ENCODE results near the gene DDX54. TPM values are rescaled to one million over a fixed set of nuclear protein-coding genes. Genes with fewer than 3 reads are reported as not detected.

The DDX54 gene
- total RNA-seq, 1 donor from 2014 or later = 97.0 TPM

DNA sequence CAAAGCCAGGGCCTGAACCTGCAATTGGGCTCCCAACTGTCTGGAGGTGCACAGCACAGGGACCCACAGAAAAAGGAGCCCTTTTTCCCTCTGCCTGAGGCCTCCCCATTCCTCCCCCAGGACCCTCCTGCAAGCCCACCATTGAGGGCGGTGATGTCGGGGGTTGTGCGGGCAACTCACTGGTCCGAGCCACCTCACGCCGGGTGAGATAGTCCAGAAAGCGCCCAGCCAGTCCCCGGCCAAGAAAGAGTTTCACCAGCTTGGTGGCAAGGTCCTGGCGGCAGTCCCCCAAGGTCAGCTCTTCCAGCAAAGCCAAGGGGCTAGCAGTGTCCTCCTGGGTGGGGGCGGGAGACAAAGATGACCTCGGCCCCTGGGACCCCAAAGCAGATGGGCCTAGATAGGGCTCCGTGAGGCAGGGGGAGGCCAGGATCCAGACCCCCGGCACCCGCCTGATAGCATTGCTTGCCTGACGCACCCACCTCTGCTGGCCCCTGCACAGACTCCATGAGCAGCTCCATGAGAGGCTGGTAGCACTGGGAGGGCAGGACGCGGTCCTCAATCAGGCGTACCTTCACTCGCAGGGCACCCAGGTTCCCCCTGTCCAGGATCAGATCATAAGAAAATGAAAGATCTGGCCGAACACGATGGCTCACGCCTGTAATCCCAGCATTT, 69.7 kb downstream of the DDX54 start:
- Histone ChIP-seq H3K27ac (no peak overlapping the region), H3K4me1 (no peaks in the 10 kb centered on the region), H3K36me3 (no peaks in the 10 kb centered on the region), H3K27me3 (no peaks in the 10 kb centered on the region), H3K9me3 (no peaks in the 10 kb centered on the region), H3K4me3 (no peak overlapping the region)
- intact Hi-C loops (cut with DNase I) = no loop called here
- TF ChIP-seq, protein P1, sequence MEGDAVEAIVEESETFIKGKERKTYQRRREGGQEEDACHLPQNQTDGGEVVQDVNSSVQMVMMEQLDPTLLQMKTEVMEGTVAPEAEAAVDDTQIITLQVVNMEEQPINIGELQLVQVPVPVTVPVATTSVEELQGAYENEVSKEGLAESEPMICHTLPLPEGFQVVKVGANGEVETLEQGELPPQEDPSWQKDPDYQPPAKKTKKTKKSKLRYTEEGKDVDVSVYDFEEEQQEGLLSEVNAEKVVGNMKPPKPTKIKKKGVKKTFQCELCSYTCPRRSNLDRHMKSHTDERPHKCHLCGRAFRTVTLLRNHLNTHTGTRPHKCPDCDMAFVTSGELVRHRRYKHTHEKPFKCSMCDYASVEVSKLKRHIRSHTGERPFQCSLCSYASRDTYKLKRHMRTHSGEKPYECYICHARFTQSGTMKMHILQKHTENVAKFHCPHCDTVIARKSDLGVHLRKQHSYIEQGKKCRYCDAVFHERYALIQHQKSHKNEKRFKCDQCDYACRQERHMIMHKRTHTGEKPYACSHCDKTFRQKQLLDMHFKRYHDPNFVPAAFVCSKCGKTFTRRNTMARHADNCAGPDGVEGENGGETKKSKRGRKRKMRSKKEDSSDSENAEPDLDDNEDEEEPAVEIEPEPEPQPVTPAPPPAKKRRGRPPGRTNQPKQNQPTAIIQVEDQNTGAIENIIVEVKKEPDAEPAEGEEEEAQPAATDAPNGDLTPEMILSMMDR (IDR thresholded peaks at IDR 0.05) = no peak
- no peak for DNase-seq (ENCODE audit: low spot score in 2 of 2)

DNA sequence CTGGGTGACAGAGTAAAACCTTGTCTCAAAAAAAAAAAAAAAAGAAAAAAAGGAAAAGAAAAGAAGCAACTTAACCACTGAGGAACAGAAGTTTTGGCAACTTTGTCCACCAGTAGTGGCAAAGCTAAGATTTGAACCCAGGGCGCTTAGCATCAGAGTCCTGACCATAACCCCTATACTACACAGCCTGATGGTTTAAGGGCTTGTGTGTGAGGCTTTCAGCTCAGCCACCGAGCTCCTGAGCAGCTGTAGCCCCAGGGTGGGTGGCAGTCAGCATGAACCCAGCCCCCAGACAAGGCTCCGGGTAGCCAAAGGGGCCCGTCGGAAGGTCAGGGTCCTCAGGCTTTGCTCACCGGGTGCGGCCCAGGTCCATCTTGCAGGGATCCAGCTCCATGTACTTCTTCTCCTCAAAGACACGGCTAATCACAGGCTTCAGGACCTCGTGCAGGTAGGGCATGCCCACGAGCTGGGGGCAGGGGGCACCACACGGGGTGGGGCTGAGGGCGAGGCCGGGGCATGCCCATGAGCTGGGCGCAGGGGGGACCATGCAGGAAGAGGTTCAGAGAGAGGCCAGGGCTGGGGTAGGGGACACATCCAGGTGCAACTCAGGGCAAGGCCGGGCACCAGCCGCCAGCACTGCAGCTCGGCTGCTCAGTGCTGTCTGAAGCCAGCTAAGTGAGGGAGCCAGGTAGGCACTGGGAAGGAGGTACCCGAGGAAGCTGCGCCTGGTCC, 70.7 kb downstream of the DDX54 start:
- H3K36me3 ChIP-seq = no peaks in the 10 kb centered on the region
- TF ChIP-seq, protein P1 (IDR thresholded peaks at IDR 0.05) = no peak

DNA sequence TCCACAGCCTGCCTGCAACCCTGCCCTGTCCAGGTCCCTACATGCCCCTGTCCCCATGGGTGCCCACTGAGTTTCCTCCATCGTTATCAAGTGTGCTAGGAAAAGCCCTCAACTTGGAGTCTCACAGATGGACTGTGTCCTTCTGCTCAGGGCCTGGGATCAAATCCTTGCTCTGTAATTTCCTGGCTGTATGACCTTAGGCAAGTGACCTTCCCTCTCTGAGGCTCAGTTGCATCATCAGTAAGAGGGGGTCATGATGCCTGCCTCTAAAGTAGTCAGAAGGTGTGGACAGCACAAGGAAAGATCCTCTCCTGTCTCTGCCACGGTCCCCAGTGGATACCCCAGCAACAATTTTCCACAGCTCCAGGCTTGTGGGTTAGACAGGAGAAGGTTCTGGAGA, 71.9 kb downstream of the DDX54 start:
- DNase-seq (ENCODE audit: low spot score in 2 of 2) = no peak

More for the DNA sequence above, 70.7 kb downstream of the DDX54 start:
- intact Hi-C loops (cut with DNase I) = no loop called here
- H3K9me3 ChIP-seq = no peaks in the 10 kb centered on the region
- no peak for DNase-seq (ENCODE audit: low spot score in 2 of 2)
- H3K4me1 ChIP-seq = no peaks in the 10 kb centered on the region
- H3K4me3 ChIP-seq = no peak overlapping the region
- H3K27ac ChIP-seq = no peak overlapping the region
- H3K27me3 ChIP-seq = no peaks in the 10 kb centered on the region

DNA sequence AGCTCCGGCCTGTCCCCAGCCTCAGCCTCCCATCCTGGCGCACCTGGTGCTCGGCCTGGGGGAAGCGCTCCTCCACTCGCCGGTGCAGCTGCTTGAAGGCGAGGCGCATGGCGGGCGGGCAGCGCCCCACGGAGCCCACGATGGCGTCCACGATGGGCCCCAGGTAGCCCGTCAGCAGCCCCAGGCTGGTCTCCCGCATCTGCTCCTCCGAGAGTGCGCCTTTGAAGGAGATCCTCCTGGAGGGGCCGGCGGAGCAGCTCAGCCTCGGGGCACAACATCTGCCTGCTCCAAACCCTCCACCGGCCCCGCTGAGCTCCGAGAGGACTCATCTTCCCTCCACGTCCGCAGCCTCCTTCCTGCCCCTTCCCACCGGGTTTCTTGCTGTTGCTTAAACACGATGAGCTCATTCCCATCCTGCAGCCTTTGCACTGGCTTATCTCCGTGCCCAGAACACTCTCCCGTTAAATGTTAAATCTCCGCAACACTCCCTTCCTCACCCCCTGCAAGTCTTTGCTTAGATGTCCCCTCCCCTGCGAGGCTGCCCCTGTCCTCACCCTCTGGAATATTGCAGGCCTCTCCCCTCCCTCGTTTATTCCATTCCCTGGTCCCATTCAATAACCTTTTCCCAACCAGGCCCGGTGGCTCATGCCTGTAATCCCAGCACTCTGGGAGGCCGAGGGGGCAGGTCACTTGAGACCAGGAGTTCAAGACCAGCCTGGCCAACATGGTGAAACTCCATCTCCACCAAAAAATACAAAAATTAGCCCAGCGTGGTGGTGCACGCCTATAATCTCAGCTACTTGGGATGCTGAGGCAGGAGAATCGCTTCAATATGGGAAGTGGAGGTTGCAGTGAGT, 73.0 kb downstream of the DDX54 start:
- intact Hi-C loops (cut with DNase I) = no loop called here
- H3K4me3 ChIP-seq = no peak overlapping the region
- TF ChIP-seq, protein P1 (IDR thresholded peaks at IDR 0.05) = no peak
- no peak for DNase-seq (ENCODE audit: low spot score in 2 of 2)
- H3K4me1 ChIP-seq = no peaks in the 10 kb centered on the region
- no peak overlapping the region for H3K27ac ChIP-seq
- no peaks in the 10 kb centered on the region for H3K27me3 ChIP-seq
- no peaks in the 10 kb centered on the region for H3K36me3 ChIP-seq
- H3K9me3 ChIP-seq = no peaks in the 10 kb centered on the region

More for the DNA sequence above, 71.9 kb downstream of the DDX54 start:
- intact Hi-C loops (cut with DNase I) = no loop called here
- Histone ChIP-seq H3K9me3 (no peaks in the 10 kb centered on the region), H3K27ac (no peak overlapping the region), H3K27me3 (no peaks in the 10 kb centered on the region), H3K4me3 (no peak overlapping the region), H3K4me1 (no peaks in the 10 kb centered on the region), H3K36me3 (no peaks in the 10 kb centered on the region)
- TF ChIP-seq, protein P1 (IDR thresholded peaks at IDR 0.05) = no peak

DNA sequence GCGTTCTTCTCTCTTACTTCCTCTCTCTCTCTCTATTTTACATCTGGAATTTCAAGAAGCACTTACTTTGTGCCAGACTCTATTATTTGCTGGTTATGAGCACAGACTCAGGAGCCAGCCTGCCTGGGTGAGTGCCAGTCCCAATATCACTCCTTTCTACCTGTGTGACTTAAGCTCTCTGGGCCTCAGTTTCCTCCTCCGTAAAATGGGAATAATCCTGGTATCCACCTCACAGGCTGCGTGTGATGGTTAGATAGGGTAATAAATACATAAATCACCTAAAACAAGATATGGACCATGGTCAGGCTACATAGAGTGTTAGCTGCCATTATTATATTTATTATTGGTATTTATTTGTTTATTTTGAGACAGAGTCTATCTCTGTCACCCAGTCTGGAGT, 74.0 kb downstream of the DDX54 start:
- Histone ChIP-seq H3K27me3 (no peaks in the 10 kb centered on the region), H3K9me3 (no peaks in the 10 kb centered on the region), H3K27ac (no peak overlapping the region), H3K4me1 (no peaks in the 10 kb centered on the region), H3K36me3 (no peaks in the 10 kb centered on the region), H3K4me3 (no peak overlapping the region)
- no peak for DNase-seq (ENCODE audit: low spot score in 2 of 2)
- intact Hi-C loops (cut with DNase I) = no loop called here
- TF ChIP-seq, protein P1 (IDR thresholded peaks at IDR 0.05) = no peak
